HG03457 (cell line): ENCODE data around the gene SENP2.
"Not testable (repeated sequence)": the region's sequence is repeated elsewhere in the genome, so short reads cannot be mapped to it uniquely, and the experiment has no call there.

Experiments used
- ATAC-seq: cut with Tn5 transposase; IDR thresholded peaks from one replicate; pipeline ENCODE4 v1.9.1; 2021; ENCODE audit warnings: moderate number of reproducible peaks; ENCODE audit not compliant: unreplicated experiment

Gene SENP2

GRCh38 chr3:185646382-185647133, 60.5 kb downstream of the SENP2 start:
- no peak for ATAC-seq

- ATAC-seq = no peak
Measured at GRCh38 chr3:185647134-185647879, 61.2 kb downstream of the SENP2 start.

- ATAC-seq = no peak
Measured at GRCh38 chr3:185647880-185648210, 61.8 kb downstream of the SENP2 start.

GRCh38 chr3:185648396-185648795, 62.3 kb downstream of the SENP2 start:
- no peak for ATAC-seq

GRCh38 chr3:185649414-185649813, 63.3 kb downstream of the SENP2 start:
- no peak for ATAC-seq

GRCh38 chr3:185651971-185652370, 65.9 kb downstream of the SENP2 start:
- no peak for ATAC-seq

DNA sequence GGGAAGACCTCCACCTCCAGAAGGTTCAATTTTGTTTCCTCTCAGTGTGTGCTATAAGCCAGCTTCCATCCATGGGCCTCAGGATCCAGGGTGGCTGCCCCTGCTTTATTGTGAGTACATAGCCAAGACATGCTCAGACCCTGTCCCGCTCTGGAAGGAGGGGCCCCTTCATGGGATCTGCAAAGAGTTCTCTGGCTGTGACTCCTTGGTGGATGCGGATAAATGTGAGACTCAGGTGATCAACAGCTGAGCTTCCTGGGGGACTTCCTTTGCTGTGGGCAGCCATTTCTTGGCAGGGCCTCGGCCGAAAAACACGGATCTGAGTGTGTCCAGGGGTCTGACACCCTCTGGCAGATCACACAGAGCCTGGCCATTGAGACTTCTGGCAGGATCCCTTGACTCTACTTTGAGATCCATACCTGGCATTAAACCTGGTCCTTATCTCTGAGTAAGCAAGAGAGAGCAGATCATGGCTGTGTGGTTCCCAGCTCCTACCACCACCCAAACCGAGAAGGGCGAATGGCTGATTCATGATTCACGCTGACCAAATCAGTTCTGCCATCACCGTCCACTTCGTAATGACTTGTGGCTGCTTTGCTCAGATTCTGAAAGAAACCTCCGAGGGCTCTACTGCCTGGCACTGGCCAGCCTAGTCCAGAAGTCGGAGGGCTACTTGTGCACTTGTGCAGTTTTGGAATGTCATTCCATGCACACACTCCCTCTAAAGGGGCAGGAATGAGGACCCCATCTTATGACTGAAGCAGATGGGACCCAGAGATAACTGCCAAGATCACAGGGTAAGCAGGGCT, 68.1 kb downstream of the SENP2 start:
- no peak for ATAC-seq

DNA sequence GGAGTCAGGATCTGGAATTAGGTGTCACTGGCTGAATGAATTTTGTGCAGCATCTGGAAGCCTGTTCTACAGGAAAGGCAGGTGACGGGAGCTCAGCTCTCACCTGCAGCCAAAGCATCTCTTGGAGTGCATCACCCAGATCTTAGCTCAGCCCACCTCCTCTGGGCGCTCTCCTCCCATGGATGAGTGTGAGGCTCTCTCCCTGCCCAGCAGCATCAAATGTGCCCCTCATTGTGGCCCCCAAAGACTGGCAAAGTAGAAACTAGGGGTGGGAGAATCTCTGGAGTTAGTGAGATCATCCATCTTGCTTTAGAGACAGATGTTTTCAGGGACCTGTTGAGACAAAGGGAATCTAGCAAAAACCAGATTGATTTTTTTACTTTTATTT, 68.7 kb downstream of the SENP2 start:
- no peak for ATAC-seq

- ATAC-seq = no peak
Measured at GRCh38 chr3:185655426-185656320, 69.6 kb downstream of the SENP2 start.

GRCh38 chr3:185656321-185656840, 70.3 kb downstream of the SENP2 start:
- ATAC-seq = no peak

- ATAC-seq = no peak
Measured at GRCh38 chr3:185657211-185657610, 71.1 kb downstream of the SENP2 start.

GRCh38 chr3:185657691-185658503, 71.8 kb downstream of the SENP2 start:
- ATAC-seq = no peak

DNA sequence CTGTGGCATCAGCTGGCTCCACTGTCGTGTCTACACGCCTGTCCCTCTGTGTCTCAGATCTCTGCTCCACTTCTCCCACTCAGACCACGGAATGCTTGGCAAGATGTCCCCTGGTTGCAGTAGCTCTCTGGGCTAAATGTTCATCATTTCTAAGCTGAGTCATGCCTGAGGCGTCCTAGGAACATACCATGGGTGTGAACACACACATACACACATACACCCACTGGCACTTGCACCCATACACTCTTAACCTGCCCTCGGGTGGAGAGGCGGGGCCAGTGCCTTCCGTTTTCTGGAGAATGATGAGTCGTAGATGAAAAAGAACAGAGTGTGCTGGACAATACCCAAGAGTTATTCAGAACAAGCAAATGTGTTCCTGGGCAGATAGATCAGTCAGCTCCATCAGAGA, 72.4 kb downstream of the SENP2 start:
- no peak for ATAC-seq

DNA sequence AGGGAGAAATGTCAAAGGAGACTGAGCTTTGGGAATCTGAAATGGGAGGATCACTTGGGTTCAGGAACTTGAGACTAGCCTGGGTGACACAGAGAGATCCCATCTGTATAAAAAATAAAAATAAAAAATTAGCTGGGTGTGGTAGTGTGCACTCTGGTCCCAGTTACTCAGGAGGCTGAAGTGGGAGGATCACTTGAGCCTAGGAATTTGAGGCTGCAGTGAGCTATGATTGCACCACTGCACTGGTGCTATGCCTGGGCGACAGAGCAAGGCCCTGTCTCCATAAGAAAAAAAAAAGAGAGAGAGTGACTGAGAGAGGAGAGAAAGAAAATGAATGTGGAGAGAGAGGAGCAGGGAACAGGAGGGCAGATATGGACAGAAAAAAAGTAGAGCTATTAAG, 72.8 kb downstream of the SENP2 start:
- ATAC-seq = no peak

- no peak for ATAC-seq
Measured at GRCh38 chr3:185659942-185660921, 74.1 kb downstream of the SENP2 start.

DNA sequence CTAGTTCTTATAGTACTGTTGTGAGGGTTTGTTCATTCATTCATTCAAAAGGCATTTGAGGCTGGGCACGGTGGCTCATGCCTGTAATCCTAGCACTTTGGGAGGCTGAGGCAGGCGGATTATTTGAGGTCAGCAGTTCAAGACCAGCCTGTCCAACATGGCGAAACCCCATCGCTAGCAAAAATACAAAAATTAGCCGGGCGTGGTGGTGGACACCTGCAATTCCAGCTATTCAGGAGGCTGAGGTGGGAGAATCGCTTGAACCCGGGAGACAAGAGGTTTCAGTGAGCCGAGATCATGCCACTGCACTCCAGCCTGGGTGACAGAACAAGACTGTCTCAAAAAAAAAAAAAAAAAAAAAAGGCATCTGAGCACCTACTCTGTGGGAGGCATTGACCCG, 75.2 kb downstream of the SENP2 start:
- ATAC-seq = not testable (repeated sequence)

DNA sequence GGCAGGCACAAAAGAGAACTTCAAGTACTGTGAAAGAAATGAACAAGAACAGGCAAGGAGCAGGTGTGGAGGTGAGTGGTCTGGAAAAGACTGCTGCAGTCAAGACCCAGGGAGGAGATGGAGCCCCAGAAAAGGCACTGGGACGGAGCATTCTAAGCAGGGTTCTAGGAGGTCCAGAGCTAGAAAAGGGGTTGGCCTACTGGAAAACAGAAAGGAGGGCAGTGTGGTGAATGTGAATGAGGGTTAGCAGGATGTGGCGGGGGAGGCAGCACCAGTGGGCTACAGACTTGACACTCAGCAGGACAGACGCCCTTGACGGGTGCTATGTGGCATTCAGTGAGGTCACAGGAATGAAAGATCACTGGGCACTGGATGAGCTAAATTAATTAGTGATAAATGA, 75.7 kb downstream of the SENP2 start:
- ATAC-seq = no peak

DNA sequence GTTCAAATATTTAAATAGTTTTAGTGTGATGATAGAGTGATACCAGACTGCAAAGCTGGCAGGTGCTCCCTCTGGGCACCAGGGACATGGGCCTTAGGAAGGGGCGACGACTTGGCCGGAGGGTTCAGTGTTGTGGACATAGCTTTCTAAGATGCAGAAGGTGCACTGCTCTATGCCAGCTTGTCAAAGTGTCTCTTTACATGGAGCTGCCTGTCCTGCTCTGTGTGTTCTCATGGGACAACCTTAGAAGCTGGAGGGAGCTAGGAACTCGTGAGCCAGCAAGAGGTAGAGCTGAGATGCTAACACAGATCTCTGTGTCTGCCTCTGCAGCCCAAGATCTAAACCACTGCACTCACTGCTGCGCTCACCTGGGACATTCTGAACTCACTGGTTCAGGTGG, 77.8 kb downstream of the SENP2 start:
- ATAC-seq = no peak

DNA sequence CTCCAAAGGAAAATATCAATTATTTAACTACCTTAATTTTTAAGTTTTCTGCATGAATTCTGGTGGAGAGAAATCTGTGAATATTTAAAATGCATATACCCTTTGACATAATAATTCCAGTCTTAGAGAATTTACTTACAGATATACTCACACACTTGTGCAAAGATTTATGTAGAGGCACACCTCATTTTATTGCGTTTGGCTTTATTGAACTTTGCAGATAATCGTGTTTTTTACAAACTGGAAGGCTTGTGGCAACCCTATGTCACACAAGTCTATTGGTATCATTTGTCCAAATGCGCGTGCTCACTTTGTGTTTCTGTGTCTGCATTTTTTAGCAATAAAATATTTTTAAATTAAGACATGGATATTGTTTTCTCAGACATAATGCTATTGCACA, 81.5 kb downstream of the SENP2 start:
- ATAC-seq = no peak
